Mucosa of rectum (tissue), 2 donors: ENCODE measurements around the gene ABI3BP.

Experiments used
- H3K27ac ChIP-seq, 2 donors: one replicate each; pipeline ENCODE4 v1.7.0; 2013; ENCODE audit warnings: inconsistent platforms in 2 of 2, low read depth in 2 of 2, low read length in 2 of 2
- H3K27me3 ChIP-seq, 2 donors: one replicate each; pipeline ENCODE4 v1.7.0; 2013; ENCODE audit warnings: low read length in 2 of 2; ENCODE audit not compliant: control insufficient read depth in 2 of 2, insufficient read depth in 2 of 2
- H3K36me3 ChIP-seq, 2 donors: one replicate each; pipeline ENCODE4 v1.7.0; 2013; ENCODE audit warnings: low read length in 2 of 2; ENCODE audit not compliant: control insufficient read depth in 2 of 2, insufficient read depth in 2 of 2
- H3K4me1 ChIP-seq, 2 donors: one replicate each; pipeline ENCODE4 v1.7.0; 2013; ENCODE audit warnings: low read length in 2 of 2, mild to moderate bottlenecking in 1 of 2; ENCODE audit not compliant: control insufficient read depth in 2 of 2, insufficient read depth in 2 of 2
- H3K4me3 ChIP-seq, 2 donors: one replicate each; pipeline ENCODE4 v1.7.0; 2013; ENCODE audit warnings: low read length in 2 of 2
- H3K9ac ChIP-seq, 2 donors: one replicate each; pipeline ENCODE4 v1.7.0; 2013; ENCODE audit warnings: low read length in 2 of 2, low read depth in 1 of 2, mild to moderate bottlenecking in 1 of 2
- H3K9me3 ChIP-seq, 2 donors: one replicate each; pipeline ENCODE4 v1.7.0; 2013; ENCODE audit warnings: low read length in 2 of 2; ENCODE audit not compliant: control insufficient read depth in 2 of 2
- donor health status: healthy.
- donor health status: Normal muscosa, but diverticular disease.

ABI3BP gene

DNA sequence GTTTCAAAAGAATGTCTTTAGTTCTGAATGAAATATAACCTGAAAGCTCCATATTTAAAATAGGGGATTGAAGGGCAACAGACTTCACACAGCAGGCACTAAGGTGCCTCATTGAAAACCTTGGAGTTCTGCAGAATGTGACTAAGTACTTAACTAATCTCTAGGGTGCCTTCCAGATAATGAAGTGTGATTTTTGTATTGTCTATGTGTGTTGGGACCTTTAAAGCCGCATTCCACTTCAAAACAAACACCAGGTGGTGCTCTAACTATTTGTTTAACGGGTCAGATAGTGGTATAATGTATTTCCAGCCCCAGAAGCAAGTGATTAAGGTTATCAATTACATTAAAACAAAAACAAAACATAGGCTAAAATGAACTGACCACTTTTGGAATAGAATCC lies 255.9 kb downstream of the ABI3BP start:
- Histone ChIP-seq H3K27me3 (no peaks in the 10 kb centered on the region), H3K9ac (no peak overlapping the region), H3K27ac (no peak overlapping the region), H3K4me3 (no peak overlapping the region), H3K4me1 (no peaks in the 10 kb centered on the region), H3K9me3 (no peaks in the 10 kb centered on the region), H3K36me3 (peaks cover 62 to 64% of the 10 kb centered on the region in 2 donors)

DNA sequence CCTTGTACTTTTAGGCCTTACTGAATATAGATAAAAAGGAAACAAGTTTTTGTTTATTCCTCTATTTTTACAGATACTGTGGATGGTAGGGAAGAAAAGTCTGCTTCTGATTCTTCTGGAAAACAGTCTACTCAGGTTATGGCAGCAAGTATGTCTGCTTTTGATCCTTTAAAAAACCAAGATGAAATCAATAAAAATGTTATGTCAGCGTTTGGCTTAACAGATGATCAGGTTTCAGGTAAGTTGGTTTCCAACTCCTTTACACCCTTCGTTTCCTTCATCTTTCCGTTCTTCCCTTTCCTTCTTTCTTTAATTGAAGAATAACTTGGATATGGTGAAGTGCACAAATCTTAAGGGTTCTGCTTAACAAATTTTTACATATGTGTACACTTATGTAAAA lies 260.8 kb downstream of the ABI3BP start:
- H3K9ac ChIP-seq = no peak overlapping the region
- H3K36me3 ChIP-seq = peaks cover 43 to 54% of the 10 kb centered on the region in 2 donors
- H3K4me1 ChIP-seq = no peaks in the 10 kb centered on the region
- H3K9me3 ChIP-seq = no peaks in the 10 kb centered on the region
- no peak overlapping the region for H3K27ac ChIP-seq
- no peak overlapping the region for H3K4me3 ChIP-seq
- H3K27me3 ChIP-seq = no peaks in the 10 kb centered on the region

GRCh38 chr3:100730524-100730923 lies 262.7 kb downstream of the ABI3BP start:
- peaks cover 38 to 51% of the 10 kb centered on the region in 2 donors for H3K36me3 ChIP-seq
- no peaks in the 10 kb centered on the region for H3K27me3 ChIP-seq
- no peaks in the 10 kb centered on the region for H3K9me3 ChIP-seq
- H3K27ac ChIP-seq = no peak overlapping the region
- no peaks in the 10 kb centered on the region for H3K4me1 ChIP-seq
- no peak overlapping the region for H3K9ac ChIP-seq
- H3K4me3 ChIP-seq = no peak overlapping the region

- H3K9me3 ChIP-seq = no peaks in the 10 kb centered on the region
- peaks cover 35 to 43% of the 10 kb centered on the region in 2 donors for H3K36me3 ChIP-seq
- H3K27ac ChIP-seq = no peak overlapping the region
- H3K9ac ChIP-seq = no peak overlapping the region
- H3K27me3 ChIP-seq = no peaks in the 10 kb centered on the region
- H3K4me1 ChIP-seq = no peaks in the 10 kb centered on the region
- H3K4me3 ChIP-seq = no peak overlapping the region
Observed at GRCh38 chr3:100726706-100727105, 266.5 kb downstream of the ABI3BP start.

- H3K9ac ChIP-seq = no peak overlapping the region
- no peaks in the 10 kb centered on the region for H3K9me3 ChIP-seq
- H3K4me1 ChIP-seq = no peaks in the 10 kb centered on the region
- no peak overlapping the region for H3K4me3 ChIP-seq
- peaks cover 40 to 46% of the 10 kb centered on the region in 2 donors for H3K36me3 ChIP-seq
- no peaks in the 10 kb centered on the region for H3K27me3 ChIP-seq
- no peak overlapping the region for H3K27ac ChIP-seq
Observed at GRCh38 chr3:100725935-100726513, 267.2 kb downstream of the ABI3BP start.

DNA sequence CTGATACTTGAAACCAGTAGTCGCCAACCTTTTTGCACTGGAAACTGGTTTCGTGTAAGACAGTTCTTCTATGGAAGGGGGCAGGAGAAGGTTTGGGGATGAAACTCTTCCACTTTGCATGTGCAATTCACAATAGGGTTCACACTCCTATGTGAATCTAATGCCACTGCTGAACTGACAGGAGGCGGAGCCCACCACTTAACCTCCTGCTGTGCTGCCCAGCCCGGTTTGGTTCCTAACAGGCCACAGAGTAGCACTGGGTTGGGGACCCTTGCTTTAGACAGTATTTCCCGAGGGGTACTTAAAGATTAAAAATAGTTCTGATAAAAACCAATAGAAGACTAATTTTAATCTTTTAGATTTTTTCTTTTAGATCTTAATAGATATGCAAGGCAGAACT lies 272.8 kb downstream of the ABI3BP start:
- Histone ChIP-seq H3K4me1 (peaks cover 0 to 7% of the 10 kb centered on the region in 2 donors), H3K9me3 (no peaks in the 10 kb centered on the region), H3K27me3 (no peaks in the 10 kb centered on the region), H3K9ac (no peak overlapping the region), H3K36me3 (peaks cover 28 to 33% of the 10 kb centered on the region in 2 donors), H3K27ac (no peak overlapping the region), H3K4me3 (no peak overlapping the region)

DNA sequence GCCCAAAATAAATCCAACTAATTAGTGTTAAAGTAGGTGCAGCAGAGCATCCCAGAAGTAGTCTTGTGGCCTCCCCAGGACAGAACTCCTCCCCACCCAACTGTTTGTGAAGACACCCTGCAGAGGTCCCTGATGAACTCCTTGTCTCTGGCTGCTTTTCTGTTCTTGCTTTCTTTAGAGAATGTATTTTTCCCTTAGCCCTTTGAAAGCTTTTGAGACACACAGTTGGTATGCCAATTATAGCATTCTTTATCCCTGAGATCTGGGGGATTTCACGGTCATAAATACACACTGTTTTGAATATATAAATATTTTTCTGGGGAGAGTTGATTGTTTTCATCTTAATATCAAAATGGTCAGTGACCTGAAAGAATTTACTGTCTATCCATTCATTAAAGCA lies 274.1 kb downstream of the ABI3BP start:
- H3K4me3 ChIP-seq = no peak overlapping the region
- H3K36me3 ChIP-seq = peaks cover 34% of the 10 kb centered on the region in 2 donors
- no peaks in the 10 kb centered on the region for H3K9me3 ChIP-seq
- peaks cover 0 to 7% of the 10 kb centered on the region in 2 donors for H3K4me1 ChIP-seq
- H3K27me3 ChIP-seq = no peaks in the 10 kb centered on the region
- no peak overlapping the region for H3K9ac ChIP-seq
- H3K27ac ChIP-seq = no peak overlapping the region

DNA sequence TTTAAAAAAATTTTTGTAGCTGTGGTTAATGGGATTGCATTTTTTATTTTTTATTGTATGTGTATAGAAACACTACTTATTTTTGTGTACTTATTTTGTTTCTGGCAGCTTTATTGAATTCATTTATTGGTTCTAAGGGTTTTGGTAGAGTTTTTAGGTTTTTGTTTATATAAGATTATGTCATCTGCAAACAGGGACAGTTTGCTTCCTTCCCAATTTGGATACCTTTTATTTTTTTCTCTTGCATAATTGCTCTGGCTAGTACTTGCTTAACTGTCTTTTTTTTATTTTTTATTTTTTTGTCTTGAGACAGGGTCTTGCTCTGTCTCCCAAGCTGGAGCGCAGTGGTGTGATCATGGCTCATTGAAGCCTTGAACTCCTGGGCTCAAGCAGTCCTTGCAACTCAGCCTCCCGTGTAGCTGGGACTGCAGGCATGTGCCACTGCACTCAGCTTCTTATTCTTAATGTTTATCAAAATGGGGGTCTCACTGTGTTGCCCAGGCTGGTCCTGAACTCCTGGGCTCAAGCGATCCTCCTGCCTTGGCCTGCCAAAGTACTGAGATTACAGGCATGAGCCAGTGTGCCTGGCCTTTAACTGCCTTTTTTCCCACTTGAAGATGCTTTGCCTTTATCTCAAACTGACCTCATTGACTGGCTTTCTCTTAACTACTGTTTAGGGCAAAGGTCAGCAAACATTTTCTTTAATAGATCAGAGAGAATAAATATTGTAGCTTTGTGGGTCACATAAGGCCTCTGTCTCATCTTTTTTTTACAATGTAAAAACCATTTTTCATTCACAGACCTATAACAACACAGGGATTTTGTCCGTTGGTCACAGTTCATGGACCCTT lies 275.4 kb downstream of the ABI3BP start:
- no peak overlapping the region for H3K4me3 ChIP-seq

GRCh38 chr3:100717063-100717462 lies 276.2 kb downstream of the ABI3BP start:
- H3K4me1 ChIP-seq = peaks cover 0 to 7% of the 10 kb centered on the region in 2 donors
- H3K9ac ChIP-seq = no peak overlapping the region
- H3K27me3 ChIP-seq = no peaks in the 10 kb centered on the region
- no peaks in the 10 kb centered on the region for H3K9me3 ChIP-seq
- H3K36me3 ChIP-seq = peaks cover 38% of the 10 kb centered on the region in 2 donors
- no peak overlapping the region for H3K27ac ChIP-seq
- no peak overlapping the region for H3K4me3 ChIP-seq

More for the DNA sequence above, 275.4 kb downstream of the ABI3BP start:
- Histone ChIP-seq H3K27ac (no peak overlapping the region), H3K9ac (no peak overlapping the region), H3K27me3 (no peaks in the 10 kb centered on the region), H3K4me1 (peaks cover 0 to 7% of the 10 kb centered on the region in 2 donors), H3K9me3 (no peaks in the 10 kb centered on the region), H3K36me3 (peaks cover 38% of the 10 kb centered on the region in 2 donors)

- peaks cover 7 to 17% of the 10 kb centered on the region in 2 donors for H3K4me1 ChIP-seq
Observed at GRCh38 chr3:100715176-100715575, 278.0 kb downstream of the ABI3BP start.

More at GRCh38 chr3:100715176-100715575, 278.0 kb downstream of the ABI3BP start:
- Histone ChIP-seq H3K9me3 (no peaks in the 10 kb centered on the region), H3K36me3 (peaks cover 23% of the 10 kb centered on the region in 2 donors), H3K27ac (no peak overlapping the region), H3K4me3 (no peak overlapping the region), H3K27me3 (no peaks in the 10 kb centered on the region), H3K9ac (no peak overlapping the region)
